Measurements from ENCODE around the gene NXPH1. TPM values are rescaled to one million over a fixed set of nuclear protein-coding genes. Genes with fewer than 3 reads are reported as not detected.
A peak's percentile ranks its signal among the peaks of the same experiment; 100 is the strongest.

Gene NXPH1
- total and polyA plus RNA-seq, 9 of the 15 experiments (the other 6 are each of a cell fraction or from before 2014, with no cell fraction given), result 0.16 TPM; not detected in 8

DNA sequence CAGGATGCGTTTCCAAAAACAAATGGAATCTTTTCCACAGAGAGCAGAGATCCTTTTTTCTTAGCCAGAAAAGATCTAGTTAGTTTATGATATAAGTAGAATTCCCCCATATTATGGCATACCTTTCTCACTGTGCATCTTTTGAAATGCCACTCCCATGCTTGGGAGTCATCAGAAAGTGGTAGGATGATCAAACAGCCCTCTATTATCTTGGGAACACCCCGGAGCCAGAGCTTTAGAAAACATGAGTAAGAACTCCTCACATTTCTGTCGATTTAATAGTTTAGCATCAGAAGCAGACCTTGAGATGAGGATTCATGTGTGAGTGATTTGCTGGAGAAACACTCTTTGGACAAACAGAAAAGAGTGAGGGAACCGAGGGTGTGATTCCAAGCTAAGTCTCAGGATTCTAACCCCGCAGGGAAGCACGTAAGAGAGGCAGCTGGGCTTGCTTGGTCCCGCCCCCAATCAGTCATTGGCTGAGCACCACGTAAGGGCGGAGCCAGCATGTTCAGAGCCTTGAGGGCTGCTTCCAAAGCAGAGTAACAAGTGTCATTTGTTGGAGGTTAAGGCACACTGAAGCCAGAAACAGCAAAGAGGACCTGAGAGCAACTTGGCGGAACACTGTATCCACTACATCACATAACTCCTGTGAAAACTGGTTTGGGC lies 43.7 kb upstream of the NXPH1 start (continued):
- TF ChIP-seq MGA (IDR thresholded peaks at IDR 0.05) (no peak), ZNF280B (CRISPR knock-in tag; IDR thresholded peaks at IDR 0.05) (no peak), RB1 (IDR thresholded peaks at IDR 0.05; ENCODE audit: low read depth) (0 out of 2 replicates have a peak, but pooled peaks have one; percentile 18), KLF1 (tag; IDR thresholded peaks at IDR 0.05) (no peak), ZNF436 (CRISPR knock-in tag; IDR thresholded peaks at IDR 0.05) (no peak), SMARCB1 (IDR thresholded peaks at IDR 0.05; ENCODE audit: insufficient read length, low read depth) (no peak), ZNF134 (CRISPR knock-in tag; conservative IDR thresholded peaks at IDR 0.05) (no peak), ETV1 (tag; conservative IDR thresholded peaks at IDR 0.05; ENCODE audit: low read depth) (0 out of 2 replicates have a peak, but pooled peaks have one; percentile 4), RFX7 (CRISPR knock-in tag; IDR thresholded peaks at IDR 0.05) (no peak), PKNOX1 (IDR thresholded peaks at IDR 0.05) (peak; percentile 81), ZNF507 (tag; conservative IDR thresholded peaks at IDR 0.05) (no peak), NFYB (IDR thresholded peaks at IDR 0.05; ENCODE audit: extremely low read depth, insufficient read length) (peak; percentile 84), SAP30 (IDR thresholded peaks at IDR 0.05; ENCODE audit: borderline replicate concordance, insufficient read depth, low read depth, low read length, poor library complexity, severe bottlenecking) (no peak), HDAC3 (IDR thresholded peaks at IDR 0.05; ENCODE audit: borderline replicate concordance, partially characterized antibody) (no peak)
